HG02588 (cell line): Measurements from ENCODE around the gene RSPH1.
A peak's percentile ranks its signal among the peaks of the same experiment; 100 is the strongest.

ENCODE experiments used
- ATAC-seq: cut with Tn5 transposase; IDR thresholded peaks from one replicate; pipeline ENCODE4 v1.9.1; 2021; ENCODE audit warnings: mild to moderate bottlenecking, moderate library complexity; ENCODE audit not compliant: unreplicated experiment

Gene RSPH1

DNA sequence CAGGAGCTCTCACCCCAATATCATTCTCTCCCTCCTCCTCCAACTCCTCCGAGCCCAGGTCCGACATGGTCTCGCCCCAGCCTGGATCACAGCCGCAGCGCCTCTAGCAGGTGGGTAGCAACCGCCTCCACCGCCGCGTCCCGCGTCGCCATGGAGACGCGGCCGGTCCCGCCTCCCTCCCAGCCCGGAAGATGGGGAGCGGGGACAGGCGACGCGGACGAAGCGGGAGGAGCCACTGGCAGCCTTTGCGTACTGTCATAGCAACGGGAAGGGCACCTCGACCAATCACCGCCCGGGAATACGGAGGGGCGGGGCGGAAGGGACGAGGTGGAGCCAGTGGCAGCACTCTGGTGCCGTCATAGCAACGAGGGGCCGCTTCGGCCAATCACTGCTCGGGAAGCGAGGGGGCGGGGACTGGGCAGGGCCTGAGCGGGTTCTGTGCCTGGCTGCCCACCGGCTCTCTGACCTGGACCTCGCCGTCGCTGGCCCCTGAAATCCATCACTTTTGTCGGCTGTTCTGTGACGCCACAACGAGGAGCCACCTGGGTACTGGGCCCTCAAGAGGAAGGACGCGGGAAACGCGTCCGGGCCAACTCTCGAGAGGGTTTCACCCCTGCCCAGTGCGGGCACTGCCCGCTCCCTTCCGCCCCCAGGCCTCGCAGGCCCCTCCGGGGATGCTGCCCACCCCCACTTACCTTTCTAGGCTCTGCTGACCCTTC is at the start of gene RSPH1:
Gene RSPH1 (minus strand): TSS at position 105 of the 719 bp plus-strand sequence. CDS start 38 bp downstream, at position 67.
- ATAC-seq, result peak; percentile 98

DNA sequence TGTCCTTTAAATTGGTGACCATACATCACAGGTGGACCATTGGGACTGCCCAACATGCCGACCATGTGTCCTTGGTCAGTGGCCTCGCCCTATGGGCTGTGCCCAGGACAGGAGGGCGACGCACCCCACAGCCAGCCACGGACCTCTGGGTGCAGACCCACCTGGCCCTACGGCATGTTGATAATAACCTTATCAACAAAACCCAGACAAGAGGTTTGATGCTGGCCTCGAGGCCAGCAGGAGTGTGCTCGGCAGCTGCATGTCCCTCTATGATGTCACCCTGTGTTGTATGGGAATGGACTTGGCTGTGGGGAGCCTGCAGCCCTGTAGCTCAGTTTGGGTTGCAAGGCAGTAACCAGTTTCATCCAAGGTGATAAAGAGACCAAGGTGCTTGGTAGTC is 49.7 kb upstream of the RSPH1 start:
- no peak for ATAC-seq

DNA sequence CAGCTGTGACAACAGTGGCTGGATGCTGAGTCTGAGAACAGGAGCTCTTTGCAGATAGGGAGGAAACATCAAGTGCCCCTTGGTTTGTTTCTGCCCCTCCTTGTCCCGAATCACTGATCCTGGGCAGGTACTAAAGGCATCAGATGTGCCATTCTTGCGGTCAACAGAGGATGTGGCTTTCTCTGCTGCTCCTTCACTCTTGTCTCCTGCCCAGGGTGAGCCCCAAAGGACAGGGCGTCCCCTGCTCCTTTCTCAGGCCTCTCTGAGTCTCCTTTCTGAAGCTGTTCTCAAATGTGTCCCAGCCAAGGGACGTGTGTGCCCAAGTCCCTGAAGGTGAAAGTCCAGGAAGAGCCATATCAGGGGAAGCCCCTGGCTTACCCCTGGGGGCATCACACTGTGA is 49.3 kb upstream of the RSPH1 start:
- no peak for ATAC-seq

- ATAC-seq, result no peak
Measured at GRCh38 chr21:42544544-42544943, 48.5 kb upstream of the RSPH1 start.

- no peak for ATAC-seq
Measured at GRCh38 chr21:42543106-42543847, 47.3 kb upstream of the RSPH1 start.

DNA sequence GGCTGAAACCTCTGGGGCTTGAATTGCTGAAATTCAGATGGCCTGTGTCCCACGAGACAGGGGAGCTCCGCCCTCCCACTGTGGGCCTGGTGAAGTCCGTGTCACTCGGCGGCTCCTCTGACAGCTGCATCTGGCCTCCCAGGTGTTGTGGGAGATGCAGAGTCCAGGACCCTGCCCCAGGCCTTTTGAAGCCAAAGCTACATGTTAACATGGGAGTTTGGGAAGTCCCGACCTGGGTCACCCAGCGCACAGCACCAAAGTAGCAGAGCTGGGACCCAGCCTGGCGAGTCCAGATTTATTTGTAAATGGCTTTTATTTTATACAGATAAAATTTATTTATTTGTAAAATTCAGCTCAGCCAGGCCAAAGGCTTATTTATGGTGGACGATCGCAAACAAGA is 46.6 kb upstream of the RSPH1 start:
- no peak for ATAC-seq

DNA sequence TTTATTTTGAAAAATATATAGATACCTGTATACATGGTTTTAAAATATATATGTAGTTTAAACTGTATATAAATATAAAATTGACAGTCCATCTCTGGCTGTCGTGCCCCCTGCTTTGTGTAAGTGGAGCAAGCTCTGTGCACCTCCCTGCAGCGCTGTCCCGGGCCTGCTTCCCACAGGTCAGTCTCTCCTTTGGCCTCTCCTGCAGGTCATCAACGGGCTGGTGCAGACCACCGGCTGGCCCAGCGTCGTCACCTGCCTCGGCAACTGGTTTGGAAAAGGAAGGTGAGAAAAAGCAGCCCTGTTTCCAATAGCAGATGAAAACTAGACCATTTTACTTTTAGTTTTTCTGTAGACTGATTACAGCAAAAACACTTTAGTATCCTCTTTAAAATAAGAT is 46.2 kb upstream of the RSPH1 start:
- no peak for ATAC-seq

GRCh38 chr21:42541618-42542017 is 45.6 kb upstream of the RSPH1 start:
- no peak for ATAC-seq

- ATAC-seq, result no peak
Measured at GRCh38 chr21:42541174-42541573, 45.1 kb upstream of the RSPH1 start.

- ATAC-seq, result no peak
Measured at GRCh38 chr21:42540396-42540795, 44.4 kb upstream of the RSPH1 start.

GRCh38 chr21:42539931-42540343 is 43.9 kb upstream of the RSPH1 start:
- no peak for ATAC-seq

- no peak for ATAC-seq
Measured at GRCh38 chr21:42539342-42539741, 43.3 kb upstream of the RSPH1 start.

DNA sequence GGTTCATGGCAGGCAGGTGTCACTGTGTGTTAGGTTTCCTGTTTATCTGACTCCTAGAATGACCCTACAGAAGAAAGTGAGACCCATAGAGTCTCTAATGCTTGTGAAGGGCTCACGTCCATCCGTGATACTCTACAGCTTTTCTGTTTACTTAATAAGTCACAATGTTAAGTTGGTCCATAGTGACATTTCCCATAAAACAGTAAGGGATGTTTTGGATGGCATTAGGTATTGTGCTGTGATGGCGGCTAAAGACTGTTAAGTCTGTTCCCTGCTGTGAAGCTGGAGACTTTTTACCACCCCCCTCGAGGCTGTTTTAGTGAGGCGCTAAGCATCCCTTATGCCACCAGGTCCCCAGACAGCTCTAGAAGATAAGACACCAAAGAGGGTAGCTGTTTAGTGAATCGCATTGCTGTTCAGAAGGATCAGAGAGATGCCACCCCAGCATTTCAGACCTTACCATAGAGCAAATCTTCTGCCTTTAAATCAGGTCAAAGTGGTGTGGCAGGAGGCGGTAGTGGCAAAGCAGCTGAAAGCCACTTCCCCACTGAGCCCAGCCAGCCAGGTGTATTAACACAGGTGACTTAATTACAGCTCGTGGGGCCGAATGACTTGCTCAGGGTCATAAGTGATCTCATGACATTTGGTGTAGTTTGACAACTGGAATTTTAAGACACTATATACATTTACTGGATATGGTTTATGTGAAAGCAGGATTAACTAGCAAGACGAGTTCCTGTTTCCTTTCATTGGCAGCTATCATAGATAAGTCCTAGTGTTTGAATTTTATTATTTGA is 42.7 kb upstream of the RSPH1 start:
- ATAC-seq, result no peak

DNA sequence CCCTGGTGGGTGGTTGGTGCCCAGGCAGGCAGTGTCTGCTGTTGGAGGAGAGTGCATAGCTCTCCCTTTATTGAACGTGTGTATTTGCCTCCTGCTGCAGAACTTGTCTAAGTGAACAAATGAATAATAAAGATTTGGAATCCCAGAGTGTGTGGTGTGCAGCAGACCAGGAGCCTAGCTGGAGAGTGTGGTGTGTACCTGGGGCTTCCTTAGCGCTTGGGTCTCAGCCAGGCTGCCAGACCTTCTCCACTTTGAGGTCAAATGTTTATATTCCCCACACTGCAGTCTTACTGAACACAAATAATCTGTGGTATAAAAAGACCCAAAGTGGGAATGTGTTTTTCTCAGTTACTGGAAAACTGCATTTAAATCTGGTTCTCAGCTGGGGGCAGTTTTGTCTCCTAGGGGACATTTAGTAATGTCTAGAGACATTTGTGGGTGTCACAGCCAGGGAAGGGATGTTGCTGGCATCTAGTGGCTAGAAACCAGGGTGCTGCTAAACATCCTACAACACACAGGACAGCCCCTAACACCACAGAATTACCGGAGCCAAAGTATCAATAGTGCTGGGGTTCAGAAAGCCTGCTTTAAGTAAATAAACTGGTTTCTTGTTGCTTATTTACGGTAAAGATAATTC is 41.2 kb upstream of the RSPH1 start:
- ATAC-seq, result no peak

DNA sequence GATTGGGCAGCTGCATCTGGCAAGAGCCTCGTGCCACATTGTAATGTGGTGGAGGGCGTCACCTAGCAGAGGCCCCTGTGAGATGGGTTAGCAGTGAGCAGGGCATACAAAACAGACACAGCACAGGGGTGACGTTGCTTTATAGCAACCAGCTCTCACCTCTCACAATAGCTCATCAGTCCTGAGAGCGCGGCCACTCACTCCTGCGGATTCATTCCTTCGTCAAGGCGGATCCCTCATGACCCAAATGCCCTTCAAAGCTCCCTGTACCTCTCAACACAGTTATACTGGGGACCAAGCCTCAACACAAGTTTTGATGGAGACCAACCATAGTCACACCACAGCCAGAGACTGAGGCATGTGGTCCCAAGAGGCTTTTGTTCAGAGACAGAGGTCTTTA is 40.6 kb upstream of the RSPH1 start:
- ATAC-seq, result no peak

- ATAC-seq, result peak; percentile 52
Measured at GRCh38 chr21:42535602-42536171, 39.7 kb upstream of the RSPH1 start.

DNA sequence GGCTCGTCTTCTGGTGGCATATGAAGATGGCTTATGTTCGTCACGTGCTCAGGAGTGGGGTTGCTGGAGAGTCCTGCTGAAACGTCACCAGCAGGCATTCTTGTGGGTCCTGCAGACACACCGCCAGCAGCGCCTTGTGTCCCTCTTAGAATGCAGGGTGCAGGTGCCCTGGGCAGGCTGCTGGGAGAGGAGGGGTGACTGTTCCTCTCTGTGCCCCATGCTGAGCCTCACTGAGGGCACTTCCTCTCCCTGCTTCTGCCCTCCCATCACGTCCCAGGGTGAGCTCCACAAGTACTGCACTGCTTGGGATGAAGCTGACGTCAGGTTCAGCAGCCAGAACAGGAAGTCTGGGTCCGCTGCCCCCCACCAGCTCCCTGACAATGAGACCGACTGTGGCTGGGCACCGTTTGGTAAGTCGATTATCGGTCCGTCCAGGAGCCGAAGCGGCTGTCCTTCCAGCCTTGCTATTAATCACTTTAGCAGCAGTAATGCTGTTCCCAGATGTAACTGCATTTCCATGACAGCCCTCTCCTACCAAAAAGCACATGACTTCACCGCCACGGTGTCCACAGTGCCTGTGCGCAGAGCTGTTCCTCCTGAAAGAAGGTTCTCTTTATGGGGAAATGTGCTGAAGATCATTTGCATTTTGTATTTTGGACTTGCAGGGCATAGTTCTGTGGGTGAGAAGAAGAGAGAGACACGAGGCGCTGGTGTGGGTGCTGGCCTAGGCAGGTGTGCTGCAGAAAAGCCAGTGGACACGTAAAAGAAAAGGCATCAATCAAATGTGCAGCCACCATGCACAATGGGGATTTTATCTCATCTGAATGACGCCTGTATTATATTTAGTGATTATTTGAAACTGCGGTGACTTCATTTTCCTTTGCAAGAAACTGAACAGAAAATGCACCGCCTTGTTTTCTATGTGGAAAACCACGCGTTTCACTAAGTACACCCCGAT is 38.7 kb upstream of the RSPH1 start:
- no peak for ATAC-seq

DNA sequence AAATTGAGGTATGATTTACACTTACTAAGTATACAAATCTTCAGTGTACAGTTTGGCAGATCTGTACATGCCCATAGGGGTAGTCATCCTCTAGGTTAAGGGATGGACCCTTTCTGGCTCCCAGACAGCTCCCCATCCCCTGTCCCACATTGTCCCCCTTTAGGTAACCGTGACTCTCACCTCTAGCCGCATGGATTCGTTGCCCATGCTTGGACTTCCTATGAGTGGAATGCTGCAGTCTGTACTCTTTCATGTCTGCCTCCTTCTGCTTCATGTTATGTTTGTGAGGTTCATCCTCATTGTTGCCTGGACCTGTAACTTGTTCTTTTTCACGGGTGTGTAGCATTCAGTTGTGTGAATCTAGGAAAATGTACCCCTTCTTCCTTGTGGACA is 37.9 kb upstream of the RSPH1 start:
- no peak for ATAC-seq

GRCh38 chr21:42533306-42533962 is 37.4 kb upstream of the RSPH1 start:
- no peak for ATAC-seq
